Suprapubic skin (tissue), 4 donors: ENCODE results near the gene NMRAL1.

Experiments
- EP300 ChIP-seq: sonication (generic); formaldehyde crosslinking; IDR thresholded peaks from one replicate; pipeline ENCODE4 v1.6.1; 2017; ENCODE audit warnings: antibody characterized with exemption
- POLR2A ChIP-seq, 2 donors: fragments of 450-650 bp; IDR thresholded peaks; one replicate each; pipeline ENCODE4 v1.6.1; 2017; ENCODE audit warnings: antibody characterized with exemption in 2 of 2, mild to moderate bottlenecking in 2 of 2, moderate library complexity in 2 of 2
- POLR2AphosphoS5 ChIP-seq, 3 donors: sonication (generic); formaldehyde crosslinking; IDR thresholded peaks; one replicate each; pipeline ENCODE4 v1.6.1; 2017; ENCODE audit warnings: antibody characterized with exemption in 3 of 3
- TF ChIP-seq, protein P1 (sequence below), 2 donors: fragments of 200-600 bp in 1 of 2; fragments of 450-650 bp in 1 of 2; sonication (generic) in 1 of 2; IDR thresholded peaks; one replicate each; pipeline ENCODE4 v1.5.1; 2016 to 2019; ENCODE audit warnings: antibody characterized with exemption in 2 of 2, mild to moderate bottlenecking in 1 of 2, moderate library complexity in 1 of 2

DNA sequence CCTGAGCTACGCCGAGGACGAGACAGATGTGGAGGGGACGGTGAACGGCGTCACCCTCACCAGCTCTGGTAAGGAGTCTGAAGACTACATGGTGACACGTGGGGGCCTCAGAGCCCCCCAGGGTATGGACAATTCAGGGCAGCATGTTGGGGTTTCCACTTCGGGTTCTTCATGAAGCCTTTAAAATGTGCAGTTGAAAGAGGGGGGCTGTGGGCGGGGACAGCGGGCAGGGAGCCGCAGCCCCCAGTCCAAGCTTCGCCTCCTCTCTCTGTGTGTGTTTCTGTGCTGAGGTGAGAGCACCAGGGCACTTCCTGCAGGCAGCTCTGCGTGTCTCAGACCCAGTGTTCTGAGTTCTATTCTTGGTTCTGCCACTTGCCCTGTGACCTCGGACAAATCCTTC, 24.0 kb downstream of the NMRAL1 start:
- no peak for TF ChIP-seq POLR2A (IDR thresholded peaks at IDR 0.05)
- TF ChIP-seq, protein P1, sequence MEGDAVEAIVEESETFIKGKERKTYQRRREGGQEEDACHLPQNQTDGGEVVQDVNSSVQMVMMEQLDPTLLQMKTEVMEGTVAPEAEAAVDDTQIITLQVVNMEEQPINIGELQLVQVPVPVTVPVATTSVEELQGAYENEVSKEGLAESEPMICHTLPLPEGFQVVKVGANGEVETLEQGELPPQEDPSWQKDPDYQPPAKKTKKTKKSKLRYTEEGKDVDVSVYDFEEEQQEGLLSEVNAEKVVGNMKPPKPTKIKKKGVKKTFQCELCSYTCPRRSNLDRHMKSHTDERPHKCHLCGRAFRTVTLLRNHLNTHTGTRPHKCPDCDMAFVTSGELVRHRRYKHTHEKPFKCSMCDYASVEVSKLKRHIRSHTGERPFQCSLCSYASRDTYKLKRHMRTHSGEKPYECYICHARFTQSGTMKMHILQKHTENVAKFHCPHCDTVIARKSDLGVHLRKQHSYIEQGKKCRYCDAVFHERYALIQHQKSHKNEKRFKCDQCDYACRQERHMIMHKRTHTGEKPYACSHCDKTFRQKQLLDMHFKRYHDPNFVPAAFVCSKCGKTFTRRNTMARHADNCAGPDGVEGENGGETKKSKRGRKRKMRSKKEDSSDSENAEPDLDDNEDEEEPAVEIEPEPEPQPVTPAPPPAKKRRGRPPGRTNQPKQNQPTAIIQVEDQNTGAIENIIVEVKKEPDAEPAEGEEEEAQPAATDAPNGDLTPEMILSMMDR (IDR thresholded peaks at IDR 0.05) = no peak
- TF ChIP-seq POLR2AphosphoS5 (IDR thresholded peaks at IDR 0.05) = no peak
- no peak for TF ChIP-seq EP300
